Breast epithelium (tissue), 4 donors: ENCODE data around the gene BUB3. TPM values are rescaled to one million over a fixed set of nuclear protein-coding genes. Genes with fewer than 3 reads are reported as not detected.

ENCODE experiments used
- DNase-seq, 2 donors: peaks; one replicate each; pipeline ENCODE4 v3.0.0-alpha.2; 2019; ENCODE audit warnings: low spot score in 2 of 2
- H3K27ac ChIP-seq, 2 donors: fragments of 200-600 bp; sonication (generic) in 1 of 2; one replicate each; pipeline ENCODE4 v1.5.1; 2016 to 2019; ENCODE audit warnings: mild to moderate bottlenecking in 1 of 2
- H3K27me3 ChIP-seq, 2 donors: fragments of 200-600 bp; sonication (generic) in 1 of 2; one replicate each; pipeline versions ENCODE4 v1.5.1 to v1.6.0; 2017 to 2019; ENCODE audit warnings: control low read depth in 1 of 2, mild to moderate bottlenecking in 1 of 2
- H3K36me3 ChIP-seq: fragments of 200-600 bp; one replicate; pipeline ENCODE4 v1.5.1; 2019
- H3K4me1 ChIP-seq, 2 donors: fragments of 200-600 bp; sonication (generic); one replicate each; pipeline ENCODE4 v1.5.1; 2016 to 2019; ENCODE audit warnings: control low read depth in 1 of 2
- H3K4me3 ChIP-seq, 3 donors: fragments of 200-600 bp; sonication (generic); 1 replicate in 2 of 3; 2 replicates in 1 of 3; pipeline ENCODE4 v1.5.1; 2016 to 2019; ENCODE audit warnings: mild to moderate bottlenecking in 3 of 3, moderate library complexity in 2 of 3
- H3K9me3 ChIP-seq, 2 donors: fragments of 200-600 bp; sonication (generic) in 1 of 2; one replicate each; pipeline ENCODE4 v1.5.1; 2016 to 2019; ENCODE audit warnings: control low read depth in 1 of 2
- POLR2A ChIP-seq: fragments of 450-650 bp; IDR thresholded peaks from one replicate; pipeline ENCODE4 v1.6.1; 2016; ENCODE audit warnings: antibody characterized with exemption, mild to moderate bottlenecking, moderate library complexity
- POLR2AphosphoS5 ChIP-seq, 3 donors: sonication (generic); formaldehyde crosslinking; IDR thresholded peaks; one replicate each; pipeline ENCODE4 v1.6.1; 2017; ENCODE audit warnings: antibody characterized with exemption in 3 of 3
- intact Hi-C: fragments of 100-400 bp; cut with DNase I; formaldehyde crosslinking; loops from one replicate; pipeline ENCODE4 v1.15.1; 2023; ENCODE audit warnings: low total_unique reads
- total RNA-seq, 3 donors: library from RNA; depleted of rRNA; stranded (reverse); fragments of >200 nt; gene quantifications; one replicate each; pipeline ENCODE4 v1.1.0, GENCODE V29; 2016
- TF ChIP-seq, protein P1 (sequence below), 3 donors: fragments of 450-650 bp; IDR thresholded peaks; one replicate each; pipeline ENCODE4 v1.5.1; 2016 to 2017; ENCODE audit warnings: antibody characterized with exemption in 3 of 3, mild to moderate bottlenecking in 3 of 3, moderate library complexity in 3 of 3

The BUB3 gene
- total RNA-seq, 3 donors from 2014 or later, result 96.4 to 100 (median 98.1) TPM

DNA sequence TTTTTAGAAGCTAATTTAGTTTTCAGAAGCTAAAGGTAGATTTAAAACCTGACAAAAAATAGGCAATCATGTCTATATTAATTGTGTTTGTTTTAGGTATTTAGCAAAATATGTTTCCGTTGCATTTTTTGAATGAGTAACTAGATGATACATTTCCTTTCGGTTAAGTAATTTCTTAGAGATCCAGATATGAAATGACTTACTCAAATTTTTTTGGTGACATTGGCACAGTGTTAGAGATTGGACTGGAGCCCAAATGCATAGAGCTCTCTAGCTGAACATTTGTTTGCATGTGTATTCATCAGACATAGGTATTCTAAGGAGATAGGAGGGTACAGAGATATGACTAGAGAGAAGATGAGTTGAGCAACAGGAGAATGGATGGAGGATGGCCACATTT lies 1.9 kb downstream of the BUB3 start:
- no peak for DNase-seq
- Histone ChIP-seq H3K9me3 (no peaks in the 10 kb centered on the region), H3K4me1 (peaks cover 0 to 4% of the 10 kb centered on the region in 2 donors), H3K27ac (no peak overlapping the region), H3K27me3 (peaks cover 0 to 24% of the 10 kb centered on the region in 2 donors), H3K36me3 (no peaks in the 10 kb centered on the region), H3K4me3 (no peak overlapping the region)
- TF ChIP-seq POLR2A (no peak), POLR2AphosphoS5 (IDR thresholded peaks at IDR 0.05) (no peak)
- TF ChIP-seq, protein P1, sequence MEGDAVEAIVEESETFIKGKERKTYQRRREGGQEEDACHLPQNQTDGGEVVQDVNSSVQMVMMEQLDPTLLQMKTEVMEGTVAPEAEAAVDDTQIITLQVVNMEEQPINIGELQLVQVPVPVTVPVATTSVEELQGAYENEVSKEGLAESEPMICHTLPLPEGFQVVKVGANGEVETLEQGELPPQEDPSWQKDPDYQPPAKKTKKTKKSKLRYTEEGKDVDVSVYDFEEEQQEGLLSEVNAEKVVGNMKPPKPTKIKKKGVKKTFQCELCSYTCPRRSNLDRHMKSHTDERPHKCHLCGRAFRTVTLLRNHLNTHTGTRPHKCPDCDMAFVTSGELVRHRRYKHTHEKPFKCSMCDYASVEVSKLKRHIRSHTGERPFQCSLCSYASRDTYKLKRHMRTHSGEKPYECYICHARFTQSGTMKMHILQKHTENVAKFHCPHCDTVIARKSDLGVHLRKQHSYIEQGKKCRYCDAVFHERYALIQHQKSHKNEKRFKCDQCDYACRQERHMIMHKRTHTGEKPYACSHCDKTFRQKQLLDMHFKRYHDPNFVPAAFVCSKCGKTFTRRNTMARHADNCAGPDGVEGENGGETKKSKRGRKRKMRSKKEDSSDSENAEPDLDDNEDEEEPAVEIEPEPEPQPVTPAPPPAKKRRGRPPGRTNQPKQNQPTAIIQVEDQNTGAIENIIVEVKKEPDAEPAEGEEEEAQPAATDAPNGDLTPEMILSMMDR (IDR thresholded peaks at IDR 0.05), result no peak
- intact Hi-C loops, result no loop called here

DNA sequence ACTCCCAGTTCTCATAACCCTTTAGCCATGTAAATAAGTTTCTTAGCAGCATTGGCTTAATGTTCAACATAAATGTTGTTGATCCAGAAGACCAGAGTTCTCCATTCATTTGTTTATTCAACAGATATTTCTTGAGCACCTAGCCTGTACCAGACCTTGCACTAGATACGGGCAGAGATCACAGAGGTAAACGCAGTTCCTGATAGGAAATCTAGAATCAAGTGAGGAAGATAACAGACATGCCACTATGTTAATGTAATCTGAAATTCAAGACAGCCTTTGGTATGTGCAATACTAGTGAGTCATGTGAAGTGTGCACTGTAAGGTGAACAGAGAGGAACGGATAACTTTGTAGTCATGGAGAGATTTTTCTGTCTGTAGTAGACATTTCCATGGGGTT lies 3.0 kb downstream of the BUB3 start:
- TF ChIP-seq POLR2AphosphoS5 (IDR thresholded peaks at IDR 0.05), result no peak
- no peak for TF ChIP-seq POLR2A
- TF ChIP-seq, protein P1 (IDR thresholded peaks at IDR 0.05), result no peak
- Histone ChIP-seq H3K9me3 (no peaks in the 10 kb centered on the region), H3K27ac (no peak overlapping the region), H3K4me1 (no peaks in the 10 kb centered on the region), H3K36me3 (no peaks in the 10 kb centered on the region), H3K4me3 (no peak overlapping the region), H3K27me3 (peaks cover 0 to 13% of the 10 kb centered on the region in 2 donors)
- DNase-seq, result no peak
- intact Hi-C loops, result no loop called here

DNA sequence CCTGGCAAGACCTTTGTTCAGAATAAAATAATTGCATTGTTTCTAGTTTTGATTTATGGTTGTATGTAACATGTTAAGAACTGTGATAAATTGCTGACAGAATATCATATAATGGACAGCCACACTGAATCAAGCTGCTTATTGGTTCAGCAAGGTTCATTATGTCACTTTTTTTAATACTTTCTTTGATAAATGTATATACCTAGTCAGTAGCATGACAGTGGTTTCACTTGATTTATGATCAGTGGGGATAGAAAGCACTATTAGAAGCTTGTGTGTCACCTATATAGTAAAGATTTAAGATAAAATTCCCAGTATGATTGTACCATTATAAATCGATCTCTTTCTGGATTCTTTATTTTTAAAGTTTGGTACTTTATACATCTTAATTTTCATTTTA lies 4.5 kb downstream of the BUB3 start:
- H3K27ac ChIP-seq, result no peak overlapping the region
- TF ChIP-seq POLR2AphosphoS5 (IDR thresholded peaks at IDR 0.05) (no peak), POLR2A (no peak)
- TF ChIP-seq, protein P1 (IDR thresholded peaks at IDR 0.05), result no peak
- intact Hi-C loops, result no loop called here
- no peak for DNase-seq
- no peak overlapping the region for H3K4me3 ChIP-seq
- no peaks in the 10 kb centered on the region for H3K36me3 ChIP-seq
- no peaks in the 10 kb centered on the region for H3K27me3 ChIP-seq
- no peaks in the 10 kb centered on the region for H3K9me3 ChIP-seq
- H3K4me1 ChIP-seq, result no peaks in the 10 kb centered on the region

GRCh38 chr10:123160311-123160980 lies 6.2 kb downstream of the BUB3 start:
- no peak for TF ChIP-seq POLR2AphosphoS5 (IDR thresholded peaks at IDR 0.05)
- TF ChIP-seq POLR2A, result no peak
- TF ChIP-seq, protein P1 (IDR thresholded peaks at IDR 0.05), result no peak
- no peaks in the 10 kb centered on the region for H3K36me3 ChIP-seq
- no peaks in the 10 kb centered on the region for H3K9me3 ChIP-seq
- no peak for DNase-seq
- intact Hi-C loops, result no loop called here
- no peaks in the 10 kb centered on the region for H3K27me3 ChIP-seq
- no peak overlapping the region for H3K27ac ChIP-seq
- no peak overlapping the region for H3K4me3 ChIP-seq
- H3K4me1 ChIP-seq, result no peaks in the 10 kb centered on the region

GRCh38 chr10:123164319-123164718 lies 10.1 kb downstream of the BUB3 start:
- no peak overlapping the region for H3K4me3 ChIP-seq
- DNase-seq, result no peak
- no peak overlapping the region for H3K27ac ChIP-seq
- no peaks in the 10 kb centered on the region for H3K9me3 ChIP-seq
- intact Hi-C loops, result no loop called here
- H3K36me3 ChIP-seq, result peaks cover 3% of the 10 kb centered on the region
- H3K4me1 ChIP-seq, result no peaks in the 10 kb centered on the region
- TF ChIP-seq, protein P1 (IDR thresholded peaks at IDR 0.05), result no peak
- no peak for TF ChIP-seq POLR2AphosphoS5 (IDR thresholded peaks at IDR 0.05)
- TF ChIP-seq POLR2A, result no peak
- no peaks in the 10 kb centered on the region for H3K27me3 ChIP-seq
